Stimulated activated CD8-positive, alpha-beta memory T cell treated with anti-CD3 and anti-CD28 coated beads, Interleukin-15, amount 100 ng/mL, for 24 hours (primary cell): ENCODE measurements around the gene CRELD2.

ENCODE experiments used
- DNase-seq: peaks from one replicate; pipeline ENCODE4 v3.0.0-alpha.2; 2020; ENCODE audit warnings: low read depth

The CRELD2 gene

GRCh38 chr22:49946612-49947295 lies 28.3 kb downstream of the CRELD2 start:
- DNase-seq = no peak

- DNase-seq = no peak
These were observed 28.8 kb downstream of the CRELD2 start for GRCh38 chr22:49947296-49947622.

- DNase-seq = no peak
These were observed 29.9 kb downstream of the CRELD2 start for GRCh38 chr22:49948116-49948957.

- DNase-seq = no peak
These were observed 30.8 kb downstream of the CRELD2 start for GRCh38 chr22:49948958-49949913.

- DNase-seq = no peak
These were observed 31.5 kb downstream of the CRELD2 start for GRCh38 chr22:49949914-49950292.

- DNase-seq = no peak
These were observed 32.1 kb downstream of the CRELD2 start for GRCh38 chr22:49950396-49950994.

GRCh38 chr22:49951000-49951677 lies 32.7 kb downstream of the CRELD2 start:
- DNase-seq = no peak

GRCh38 chr22:49951678-49951985 lies 33.2 kb downstream of the CRELD2 start:
- no peak for DNase-seq

- DNase-seq = no peak
These were observed 33.8 kb downstream of the CRELD2 start for GRCh38 chr22:49951986-49952896.

GRCh38 chr22:49953027-49953679 lies 34.7 kb downstream of the CRELD2 start:
- no peak for DNase-seq

- DNase-seq = no peak
These were observed 35.4 kb downstream of the CRELD2 start for GRCh38 chr22:49953680-49954344.

- DNase-seq = no peak
These were observed 35.9 kb downstream of the CRELD2 start for GRCh38 chr22:49954354-49954753.

- no peak for DNase-seq
These were observed 36.7 kb downstream of the CRELD2 start for GRCh38 chr22:49954991-49955580.

- no peak for DNase-seq
These were observed 37.4 kb downstream of the CRELD2 start for GRCh38 chr22:49955581-49956417.

GRCh38 chr22:49956418-49956770 lies 38.0 kb downstream of the CRELD2 start:
- no peak for DNase-seq

- DNase-seq = no peak
These were observed 38.7 kb downstream of the CRELD2 start for GRCh38 chr22:49956914-49957825.

GRCh38 chr22:49957826-49958365 lies 39.5 kb downstream of the CRELD2 start:
- DNase-seq = no peak
